ENCODE data around the gene IFIH1.

Gene IFIH1

DNA sequence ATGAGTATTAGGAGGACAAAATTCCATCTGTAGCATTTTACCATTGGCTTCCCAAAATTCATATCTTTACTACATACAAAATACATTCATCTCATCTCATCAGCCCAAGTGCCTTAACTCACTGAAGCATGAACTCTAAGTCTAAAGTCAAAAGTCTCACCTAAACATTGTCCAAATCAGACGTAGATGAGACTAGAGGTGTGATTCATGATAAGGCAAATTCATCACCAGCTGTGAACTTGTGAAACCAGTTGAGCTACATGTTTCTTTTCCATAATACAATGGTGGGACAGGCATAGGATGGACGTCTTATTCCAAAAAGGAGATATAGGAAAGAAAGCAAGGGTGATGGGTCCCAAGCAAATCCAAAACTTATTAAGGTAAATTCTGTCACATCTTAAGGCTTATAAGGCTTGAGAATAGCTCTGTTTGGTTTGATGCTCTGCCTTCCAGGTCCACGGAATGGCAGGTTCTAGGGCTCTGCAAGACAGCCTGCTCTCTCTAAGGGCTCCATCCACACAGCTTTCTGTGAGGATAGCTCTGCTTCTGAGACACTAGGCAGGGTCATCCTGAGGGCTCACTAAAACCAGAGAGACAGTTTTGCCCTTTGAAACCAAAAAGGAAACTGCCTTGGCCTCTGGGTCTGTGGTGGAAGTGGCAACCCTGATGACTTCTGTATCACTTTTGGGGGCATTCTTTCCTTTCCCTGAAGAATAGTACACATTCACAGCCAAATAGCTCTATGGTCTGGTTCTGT, 9.6 kb downstream of the IFIH1 start:
- no peak for DNase-seq (ENCODE audit: low read depth)

GRCh38 chr2:162305901-162306300, 12.6 kb downstream of the IFIH1 start:
- no peak for DNase-seq (ENCODE audit: low read depth)

- DNase-seq (ENCODE audit: low read depth), result no peak
These were observed 16.6 kb downstream of the IFIH1 start for GRCh38 chr2:162301877-162302276.

GRCh38 chr2:162301151-162301804, 17.2 kb downstream of the IFIH1 start:
- DNase-seq (ENCODE audit: low read depth), result no peak

- no peak for DNase-seq (ENCODE audit: low read depth)
These were observed 18.2 kb downstream of the IFIH1 start for GRCh38 chr2:162300266-162300665.

DNA sequence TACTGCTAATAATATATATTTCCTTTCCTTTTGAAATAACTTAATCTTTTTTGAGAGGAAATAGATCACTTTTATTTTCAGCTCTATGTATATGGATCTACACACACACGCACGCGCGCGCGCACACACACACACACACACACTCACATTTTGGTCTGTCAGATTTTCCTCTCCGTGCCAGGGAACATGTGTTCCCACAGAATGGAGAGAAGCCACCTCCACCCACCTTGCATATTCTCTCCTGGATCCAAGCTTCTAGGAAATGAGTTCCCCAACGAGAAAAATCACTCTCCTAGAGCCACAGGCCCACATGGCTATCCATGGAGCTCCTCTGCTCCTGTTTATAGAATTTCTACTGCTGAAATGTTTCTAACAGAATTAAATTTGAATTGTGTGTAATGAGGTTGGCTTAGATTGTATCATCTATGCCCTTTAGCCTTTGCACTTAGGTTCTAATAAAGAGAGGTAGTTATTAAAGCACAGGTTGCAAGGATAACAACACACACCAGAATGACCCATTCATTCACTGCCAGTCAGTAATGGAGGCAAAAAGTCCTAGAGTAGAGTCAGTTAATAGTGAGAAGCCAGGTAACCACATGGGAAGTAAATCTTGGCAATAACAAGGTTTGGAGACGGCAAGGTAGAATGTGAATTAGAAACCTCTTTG, 19.7 kb downstream of the IFIH1 start:
- no peak for DNase-seq (ENCODE audit: low read depth)

- no peak for DNase-seq (ENCODE audit: low read depth)
These were observed 20.4 kb downstream of the IFIH1 start for GRCh38 chr2:162297925-162298552.

GRCh38 chr2:162295009-162295408, 23.5 kb downstream of the IFIH1 start:
- DNase-seq (ENCODE audit: low read depth), result no peak

DNA sequence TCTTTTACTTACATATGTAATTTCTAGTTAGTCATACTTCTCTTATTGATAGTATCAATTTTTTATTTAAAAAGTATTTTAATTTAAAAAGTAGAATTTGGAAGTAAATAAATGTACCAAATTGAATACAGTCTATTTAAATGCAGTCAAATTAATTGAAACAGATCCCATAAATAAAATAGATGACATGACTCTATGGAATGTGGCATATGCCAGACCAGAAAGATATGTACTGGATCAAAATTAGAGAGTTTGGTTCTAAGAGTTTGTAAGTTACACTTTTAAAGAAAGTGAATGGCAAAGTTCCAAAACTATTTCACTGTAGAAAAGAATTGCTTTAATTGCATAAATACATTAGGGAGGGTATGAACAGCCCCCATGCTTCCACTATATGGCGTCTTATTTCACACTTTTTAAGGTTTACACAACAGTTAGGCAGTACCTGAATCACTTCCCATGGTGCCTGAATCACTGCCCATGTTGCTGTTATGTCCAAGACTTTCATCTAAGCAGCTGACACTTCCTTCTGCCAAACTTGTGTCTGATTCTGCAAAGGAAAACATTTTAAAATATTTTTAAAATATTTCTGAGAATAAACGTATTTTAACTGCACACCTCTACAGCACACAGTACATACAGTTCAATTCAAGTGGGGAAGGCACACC, 25.2 kb downstream of the IFIH1 start:
- DNase-seq (ENCODE audit: low read depth), result no peak

- no peak for DNase-seq (ENCODE audit: low read depth)
These were observed 26.7 kb downstream of the IFIH1 start for GRCh38 chr2:162291748-162292147.

DNA sequence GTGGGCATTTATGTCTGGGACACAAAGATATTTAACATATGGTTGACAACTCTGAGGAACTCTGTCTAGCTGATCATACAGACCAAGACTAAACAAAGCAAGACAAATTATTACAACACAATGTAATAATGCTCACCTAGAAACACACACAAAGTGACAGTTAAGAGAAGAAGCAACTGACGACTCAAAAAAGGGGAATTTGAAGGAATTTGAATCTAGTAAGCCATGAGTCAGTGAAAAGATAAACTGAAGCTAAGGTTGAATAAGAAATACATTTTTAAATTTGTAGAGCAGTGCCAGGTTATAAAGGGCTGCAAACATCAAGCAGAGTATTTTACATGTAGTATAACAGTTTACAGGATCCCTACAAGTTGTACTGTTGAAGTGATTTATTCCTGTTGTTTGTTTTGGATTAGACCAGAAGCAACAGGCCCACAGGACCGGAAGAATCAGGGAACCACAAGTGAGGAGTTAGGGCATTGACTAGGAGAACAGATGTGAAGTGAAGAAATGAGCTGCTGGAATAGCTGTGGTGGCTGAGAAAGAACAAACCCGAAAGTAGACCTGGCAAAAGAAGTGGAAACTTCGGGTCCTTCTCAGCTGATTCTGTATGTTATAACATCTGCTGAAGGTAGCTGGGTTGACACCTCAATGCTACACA, 35.6 kb downstream of the IFIH1 start:
- DNase-seq (ENCODE audit: low read depth), result no peak

GRCh38 chr2:162280654-162281053, 37.8 kb downstream of the IFIH1 start:
- no peak for DNase-seq (ENCODE audit: low read depth)

GRCh38 chr2:162277381-162277780, 41.1 kb downstream of the IFIH1 start:
- DNase-seq (ENCODE audit: low read depth), result no peak

GRCh38 chr2:162267996-162268395, 50.5 kb downstream of the IFIH1 start:
- DNase-seq (ENCODE audit: low read depth), result no peak

- no peak for DNase-seq (ENCODE audit: low read depth)
These were observed 51.0 kb downstream of the IFIH1 start for GRCh38 chr2:162267496-162267895.

GRCh38 chr2:162266460-162266760, 52.1 kb downstream of the IFIH1 start:
- DNase-seq (ENCODE audit: low read depth), result no peak

DNA sequence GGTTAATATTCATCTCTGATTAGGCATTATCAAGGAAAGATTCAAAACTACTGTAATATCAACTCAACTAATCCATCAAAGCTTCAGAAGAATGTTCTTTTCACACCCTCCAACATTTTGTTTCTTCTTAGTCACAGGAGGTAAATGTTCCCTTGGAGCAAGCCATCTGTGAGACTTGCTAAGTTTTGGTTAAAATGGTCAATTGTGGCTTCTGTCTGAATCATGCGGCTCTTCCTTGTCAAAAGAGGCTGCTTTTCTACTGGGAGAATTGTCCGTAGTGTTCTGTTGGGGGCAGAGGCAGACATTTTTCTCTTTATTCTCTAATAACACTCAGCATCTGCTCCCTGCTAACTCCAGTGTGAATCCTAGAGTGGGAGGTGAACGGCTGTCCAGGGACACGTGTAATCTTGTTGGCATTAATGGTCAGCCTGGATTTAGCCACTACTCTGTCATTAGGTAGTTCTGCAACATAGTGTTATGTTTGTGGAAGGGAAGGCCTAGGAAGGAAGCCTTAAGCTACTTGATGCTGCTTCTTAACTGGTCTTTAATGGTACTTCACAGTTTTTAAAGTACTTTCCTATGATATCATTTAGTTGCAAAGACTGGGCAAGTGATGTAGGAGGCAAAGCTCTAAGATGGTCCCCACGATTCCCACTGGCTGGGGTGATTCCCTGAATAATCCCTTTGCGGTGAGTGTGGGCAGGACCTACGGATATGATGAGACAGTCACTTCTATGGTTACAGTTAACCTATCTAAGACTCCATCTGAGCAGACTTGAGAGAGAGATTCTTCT, 52.6 kb downstream of the IFIH1 start:
- no peak for DNase-seq (ENCODE audit: low read depth)

GRCh38 chr2:162261032-162261945, 57.2 kb downstream of the IFIH1 start:
- no peak for DNase-seq (ENCODE audit: low read depth)

GRCh38 chr2:162258686-162259085, 59.8 kb downstream of the IFIH1 start:
- DNase-seq (ENCODE audit: low read depth), result no peak

GRCh38 chr2:162258169-162258568, 60.3 kb downstream of the IFIH1 start:
- DNase-seq (ENCODE audit: low read depth), result no peak
